Uterine smooth muscle cell (primary cell): ENCODE data around the gene IL4. TPM values are rescaled to one million over a fixed set of nuclear protein-coding genes. Genes with fewer than 3 reads are reported as not detected.

Source experiments
- total RNA-seq: library from RNA; depleted of rRNA; stranded (reverse); fragments of >200 nt; gene quantifications from 2 replicates; pipeline ENCODE4 v1.2.3, GENCODE V29; 2014

IL4 gene
- total RNA-seq = not detected in 2 replicates

DNA sequence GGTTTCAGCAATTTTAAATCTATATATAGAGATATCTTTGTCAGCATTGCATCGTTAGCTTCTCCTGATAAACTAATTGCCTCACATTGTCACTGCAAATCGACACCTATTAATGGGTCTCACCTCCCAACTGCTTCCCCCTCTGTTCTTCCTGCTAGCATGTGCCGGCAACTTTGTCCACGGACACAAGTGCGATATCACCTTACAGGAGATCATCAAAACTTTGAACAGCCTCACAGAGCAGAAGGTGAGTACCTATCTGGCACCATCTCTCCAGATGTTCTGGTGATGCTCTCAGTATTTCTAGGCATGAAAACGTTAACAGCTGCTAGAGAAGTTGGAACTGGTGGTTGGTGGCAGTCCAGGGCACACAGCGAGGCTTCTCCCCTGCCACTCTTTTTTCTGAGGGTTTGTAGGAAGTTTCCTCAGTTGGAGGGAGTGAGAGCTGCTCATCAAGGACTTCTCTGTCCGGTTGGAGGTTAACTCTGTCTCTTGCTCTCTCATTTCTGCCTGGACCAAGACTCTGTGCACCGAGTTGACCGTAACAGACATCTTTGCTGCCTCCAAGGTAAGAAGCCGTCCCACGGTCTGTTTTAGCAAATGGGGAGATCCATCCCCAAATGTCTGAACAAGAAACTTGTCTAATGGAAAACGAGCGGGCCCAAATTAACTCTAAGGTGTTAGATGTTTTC, at the start of gene IL4:
Gene IL4 (plus strand): TSS at position 51 of the 692 bp plus-strand sequence. CDS start 62 bp downstream, at position 113.

DNA sequence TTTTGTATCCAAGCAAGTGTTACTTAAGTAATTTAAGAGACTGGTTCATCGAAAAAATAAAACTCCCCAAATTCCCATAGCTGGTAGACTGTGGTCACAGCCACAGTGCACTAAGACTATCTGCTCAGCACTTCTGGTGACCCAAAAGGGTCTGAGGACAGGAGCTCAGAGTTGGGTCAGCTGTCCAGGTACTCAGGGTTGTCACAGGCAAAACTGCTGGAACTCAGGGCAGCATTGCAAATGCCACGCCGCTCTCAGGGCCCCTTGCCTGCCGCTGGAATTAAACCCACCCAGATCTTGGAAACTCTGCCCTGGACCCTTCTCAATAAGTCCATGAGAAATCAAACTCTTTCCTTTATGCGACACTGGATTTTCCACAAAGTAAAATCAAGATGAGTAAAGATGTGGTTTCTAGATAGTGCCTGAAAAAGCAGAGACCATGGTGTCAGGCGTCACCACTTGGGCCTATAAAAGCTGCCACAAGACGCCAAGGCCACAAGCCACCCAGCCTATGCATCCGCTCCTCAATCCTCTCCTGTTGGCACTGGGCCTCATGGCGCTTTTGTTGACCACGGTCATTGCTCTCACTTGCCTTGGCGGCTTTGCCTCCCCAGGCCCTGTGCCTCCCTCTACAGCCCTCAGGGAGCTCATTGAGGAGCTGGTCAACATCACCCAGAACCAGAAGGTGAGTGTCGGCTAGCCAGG, 16.0 kb upstream of the IL4 start, which contains the start of gene IL13:
Gene IL13 (plus strand): TSS at position 498 of the 705 bp plus-strand sequence. CDS start 14 bp downstream, at position 512.

Other genes with a start within 250 kb of the IL4 start
- gene IRF1, start 183.2 kb upstream of the IL4 start, total RNA-seq = 24.7 and 25.1 TPM in 2 replicates
- gene IL5, start 130.5 kb upstream of the IL4 start, total RNA-seq = not detected in 2 replicates
- gene RAD50, start 117.0 kb upstream of the IL4 start, total RNA-seq = 41.0 and 42.3 TPM in 2 replicates
- not detected in 2 replicates for gene IL13, start 15.8 kb upstream of the IL4 start, total RNA-seq
- gene KIF3A, start 63.6 kb downstream of the IL4 start, total RNA-seq = 14.9 and 15.9 TPM in 2 replicates
- not detected in 2 replicates for gene CCNI2, start 73.4 kb downstream of the IL4 start, total RNA-seq
- 51.2 and 55.6 TPM in 2 replicates for gene SEPTIN8, start 103.2 kb downstream of the IL4 start, total RNA-seq
- gene SOWAHA, start 139.3 kb downstream of the IL4 start, total RNA-seq = under 0.01 TPM in 1 of 2 replicates, not detected in the other
- gene SHROOM1, start 156.7 kb downstream of the IL4 start, total RNA-seq = 3.9 and 6.3 TPM in 2 replicates
- 0.11 and 0.12 TPM in 2 replicates for gene GDF9, start 192.5 kb downstream of the IL4 start, total RNA-seq
- 83.0 and 115 TPM in 2 replicates for gene UQCRQ, start 192.7 kb downstream of the IL4 start, total RNA-seq
- 0.11 and 0.12 TPM in 2 replicates for gene LEAP2, start 199.7 kb downstream of the IL4 start, total RNA-seq